Activated CD4-positive, alpha-beta T cell treated with anti-CD3 and anti-CD28 coated beads, Interleukin-2, amount 50 U/mL, for 16 hours (primary cell): ENCODE measurements around the gene GPR25.
"Not testable (repeated sequence)": the region's sequence is repeated elsewhere in the genome, so short reads cannot be mapped to it uniquely, and the experiment has no call there.

Source experiments
- DNase-seq: peaks from one replicate; pipeline ENCODE4 v3.0.0-alpha.2; 2020

The GPR25 gene

GRCh38 chr1:200895801-200896530 lies 23.2 kb downstream of the GPR25 start:
- no peak for DNase-seq

GRCh38 chr1:200896531-200897196 lies 23.9 kb downstream of the GPR25 start:
- no peak for DNase-seq

- no peak for DNase-seq
Measured at GRCh38 chr1:200897259-200897658, 24.5 kb downstream of the GPR25 start.

GRCh38 chr1:200899015-200899386 lies 26.2 kb downstream of the GPR25 start:
- no peak for DNase-seq

GRCh38 chr1:200899451-200899915 lies 26.7 kb downstream of the GPR25 start:
- DNase-seq = no peak

GRCh38 chr1:200899954-200900867 lies 27.4 kb downstream of the GPR25 start:
- DNase-seq = no peak

- no peak for DNase-seq
Measured at GRCh38 chr1:200900877-200901276, 28.1 kb downstream of the GPR25 start.

GRCh38 chr1:200901350-200901749 lies 28.6 kb downstream of the GPR25 start:
- DNase-seq = no peak

- DNase-seq = no peak
Measured at GRCh38 chr1:200901796-200902444, 29.1 kb downstream of the GPR25 start.

GRCh38 chr1:200903793-200904192 lies 31.0 kb downstream of the GPR25 start:
- DNase-seq = no peak

- no peak for DNase-seq
Measured at GRCh38 chr1:200904772-200905171, 32.0 kb downstream of the GPR25 start.

- DNase-seq = peak; percentile 82
Measured at GRCh38 chr1:200905411-200906052, 32.8 kb downstream of the GPR25 start.

GRCh38 chr1:200906491-200906890 lies 33.7 kb downstream of the GPR25 start:
- DNase-seq = no peak

- DNase-seq = no peak
Measured at GRCh38 chr1:200907611-200908097, 34.9 kb downstream of the GPR25 start.

- no peak for DNase-seq
Measured at GRCh38 chr1:200908191-200908868, 35.5 kb downstream of the GPR25 start.

- no peak for DNase-seq
Measured at GRCh38 chr1:200909071-200909470, 36.3 kb downstream of the GPR25 start.

GRCh38 chr1:200909757-200910239 lies 37.0 kb downstream of the GPR25 start:
- DNase-seq = no peak

- DNase-seq = no peak
Measured at GRCh38 chr1:200911361-200911760, 38.6 kb downstream of the GPR25 start.

GRCh38 chr1:200911936-200912335 lies 39.2 kb downstream of the GPR25 start:
- not testable (repeated sequence) for DNase-seq

GRCh38 chr1:200912737-200913407 lies 40.1 kb downstream of the GPR25 start:
- no peak for DNase-seq

- DNase-seq = no peak
Measured at GRCh38 chr1:200916152-200916551, 43.4 kb downstream of the GPR25 start.
